Measurements from ENCODE around the gene ZNF358. TPM values are rescaled to one million over a fixed set of nuclear protein-coding genes. Genes with fewer than 3 reads are reported as not detected.

Gene ZNF358
- total and polyA plus RNA-seq, 10 of the 15 experiments (the other 5 are each of a cell fraction or from before 2014, with no cell fraction given) = 0.09 to 6.3 (median 1.9) TPM; not detected in 1

DNA sequence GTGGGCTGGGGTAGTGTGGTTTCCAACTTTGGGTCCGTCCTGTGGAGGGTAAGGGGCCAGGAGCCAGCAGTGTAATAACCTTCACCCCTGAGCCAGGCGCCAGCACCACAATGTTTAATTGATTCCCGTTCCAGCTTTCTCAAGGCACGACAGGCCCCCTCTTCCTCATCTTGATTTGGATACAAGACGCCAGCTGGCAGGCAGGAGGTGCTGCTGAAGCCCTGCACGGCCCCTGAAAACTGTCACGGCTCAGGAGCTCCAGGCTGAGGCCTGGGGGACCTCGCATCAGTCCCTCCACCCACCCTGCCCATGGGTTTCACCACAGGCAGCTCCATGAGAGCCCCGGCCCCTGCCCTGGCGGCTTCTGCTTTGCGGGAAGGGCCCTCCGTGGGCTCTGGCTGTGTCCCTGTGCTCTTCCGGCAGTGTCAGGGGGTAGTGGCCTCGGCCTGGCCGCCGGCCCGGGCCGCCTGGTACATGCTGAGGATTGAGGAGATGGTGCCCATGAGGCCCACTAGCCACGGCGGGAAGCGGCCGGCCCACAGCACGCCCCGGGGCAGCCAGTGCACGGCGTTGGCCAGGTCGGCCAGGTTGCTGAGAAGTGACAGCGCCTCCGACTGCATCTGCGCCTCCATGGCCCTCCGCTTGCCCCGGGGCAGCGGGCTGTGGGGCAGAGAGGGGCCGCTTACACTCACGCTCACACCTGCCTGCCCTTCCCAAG, 39.0 kb upstream of the ZNF358 start:
- FAIRE-seq (no peak), ATAC-seq (no peak), DNase-seq (ENCODE audit: low read depth, low spot score) (no peak)
- Histone ChIP-seq H3K4me3 (no peak overlapping the region), H3K79me2 (ENCODE audit: control insufficient read depth, insufficient read depth, low read length) (no peaks in the 10 kb centered on the region), H3K4me2 (ENCODE audit: control insufficient read depth, insufficient read depth) (no peak overlapping the region), H4K20me1 (ENCODE audit: control insufficient read depth, insufficient read depth) (no peaks in the 10 kb centered on the region), H3K27me3 (replicated peaks in 1 of 2; ENCODE audit: control insufficient read depth in 2 of 2, insufficient read depth in 2 of 2, low read length in 1 of 2) (no peaks in the 10 kb centered on the region), H2AFZ (ENCODE audit: control insufficient read depth, low read depth, low read length) (no peak overlapping the region), H3K9me3 (replicated peaks; ENCODE audit: control insufficient read depth, insufficient read depth, low read length) (no peaks in the 10 kb centered on the region), H3K36me3 (ENCODE audit: control insufficient read depth in 2 of 2, insufficient read depth in 2 of 2, low read length in 1 of 2) (no peaks in the 10 kb centered on the region), H3K27ac (ENCODE audit: control insufficient read depth, insufficient read depth) (no peak overlapping the region), H3K4me1 (ENCODE audit: control insufficient read depth, insufficient read depth, low read length) (peaks cover 15% of the 10 kb centered on the region), H3K9ac (ENCODE audit: control insufficient read depth, insufficient read depth, low read length) (no peak overlapping the region)
- ChIA-PET SMC1A (ENCODE audit: uncharacterized antibody, unreplicated experiment) (no interaction called here), POLR2A (no interaction called here), CTCF (no interaction called here), RAD21 (ENCODE audit: unreplicated experiment) (no interaction called here)
- BruUV-seq (replicated peaks) = no TSS peak
- in situ Hi-C loops (cut with MboI) = no loop called here
- 75% methylated on average over 23 of the region's 35 CpGs for WGBS (ENCODE audit: insufficient coverage, insufficient replicate concordance, low lambda C conversion rate, missing lambda C conversion rate)
- intact Hi-C loops (cut with micrococcal nuclease; ENCODE audit: unreplicated experiment) = no loop called here
- TF ChIP-seq RCOR1 (conservative IDR thresholded peaks at IDR 0.05; ENCODE audit: low read depth, low read length) (no peak), NRF1 (conservative IDR thresholded peaks at IDR 0.05; ENCODE audit: low read depth, low read length) (no peak), SKIL (IDR thresholded peaks at IDR 0.05; ENCODE audit: low read depth, poor library complexity, severe bottlenecking) (no peak), BCL3 (IDR thresholded peaks at IDR 0.05; ENCODE audit: borderline replicate concordance, insufficient read depth, low read depth, low read length, poor library complexity, severe bottlenecking) (no peak), IRF4 (IDR thresholded peaks at IDR 0.05; ENCODE audit: low read depth, low read length) (no peak), MYC (IDR thresholded peaks at IDR 0.05; ENCODE audit: insufficient read depth, insufficient read length, insufficient replicate concordance, low read length, severe bottlenecking) (no peak), SREBF2 (IDR thresholded peaks at IDR 0.05; ENCODE audit: low read length) (no peak), SP1 (IDR thresholded peaks at IDR 0.05; ENCODE audit: low read depth, low read length) (no peak), SMC3 (IDR thresholded peaks at IDR 0.05; ENCODE audit: borderline replicate concordance, low read length) (no peak), CBFB (IDR thresholded peaks at IDR 0.05; ENCODE audit: low read depth) (no peak), KAT2A (conservative IDR thresholded peaks at IDR 0.05; ENCODE audit: control insufficient read depth, low read depth, low read length) (no peak), POU2F2 (IDR thresholded peaks at IDR 0.05; ENCODE audit: borderline replicate concordance, low read depth, low read length) (no peak), RAD51 (IDR thresholded peaks at IDR 0.05) (no peak), FOS (IDR thresholded peaks at IDR 0.05; ENCODE audit: borderline replicate concordance, extremely low read depth, insufficient read length) (no peak), USF1 (IDR thresholded peaks at IDR 0.05; ENCODE audit: borderline replicate concordance, extremely low read length, insufficient read depth, low read depth, low read length) (no peak), NR2C1 (IDR thresholded peaks at IDR 0.05) (no peak)
- TF ChIP-seq, protein P1, sequence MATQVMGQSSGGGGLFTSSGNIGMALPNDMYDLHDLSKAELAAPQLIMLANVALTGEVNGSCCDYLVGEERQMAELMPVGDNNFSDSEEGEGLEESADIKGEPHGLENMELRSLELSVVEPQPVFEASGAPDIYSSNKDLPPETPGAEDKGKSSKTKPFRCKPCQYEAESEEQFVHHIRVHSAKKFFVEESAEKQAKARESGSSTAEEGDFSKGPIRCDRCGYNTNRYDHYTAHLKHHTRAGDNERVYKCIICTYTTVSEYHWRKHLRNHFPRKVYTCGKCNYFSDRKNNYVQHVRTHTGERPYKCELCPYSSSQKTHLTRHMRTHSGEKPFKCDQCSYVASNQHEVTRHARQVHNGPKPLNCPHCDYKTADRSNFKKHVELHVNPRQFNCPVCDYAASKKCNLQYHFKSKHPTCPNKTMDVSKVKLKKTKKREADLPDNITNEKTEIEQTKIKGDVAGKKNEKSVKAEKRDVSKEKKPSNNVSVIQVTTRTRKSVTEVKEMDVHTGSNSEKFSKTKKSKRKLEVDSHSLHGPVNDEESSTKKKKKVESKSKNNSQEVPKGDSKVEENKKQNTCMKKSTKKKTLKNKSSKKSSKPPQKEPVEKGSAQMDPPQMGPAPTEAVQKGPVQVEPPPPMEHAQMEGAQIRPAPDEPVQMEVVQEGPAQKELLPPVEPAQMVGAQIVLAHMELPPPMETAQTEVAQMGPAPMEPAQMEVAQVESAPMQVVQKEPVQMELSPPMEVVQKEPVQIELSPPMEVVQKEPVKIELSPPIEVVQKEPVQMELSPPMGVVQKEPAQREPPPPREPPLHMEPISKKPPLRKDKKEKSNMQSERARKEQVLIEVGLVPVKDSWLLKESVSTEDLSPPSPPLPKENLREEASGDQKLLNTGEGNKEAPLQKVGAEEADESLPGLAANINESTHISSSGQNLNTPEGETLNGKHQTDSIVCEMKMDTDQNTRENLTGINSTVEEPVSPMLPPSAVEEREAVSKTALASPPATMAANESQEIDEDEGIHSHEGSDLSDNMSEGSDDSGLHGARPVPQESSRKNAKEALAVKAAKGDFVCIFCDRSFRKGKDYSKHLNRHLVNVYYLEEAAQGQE (IDR thresholded peaks at IDR 0.05; ENCODE audit: low read depth, low read length) = no peak

Data from GM12878 (cell line).